ENCODE measurements around the gene ERCC1.

The ERCC1 gene

GRCh38 chr19:45455707-45456499 is 32.2 kb upstream of the ERCC1 start:
- H3K9ac ChIP-seq (ENCODE audit: low read length in 2 of 2) = peak overlapping the region; percentile 29 to 56
- no peaks in the 10 kb centered on the region for H3K36me3 ChIP-seq (ENCODE audit: control insufficient read depth in 2 of 2, insufficient read depth in 2 of 2, low read length in 2 of 2)
- no peaks in the 10 kb centered on the region for H3K9me3 ChIP-seq (ENCODE audit: control insufficient read depth in 2 of 2, low read length in 2 of 2)
- H3K27ac ChIP-seq (ENCODE audit: low read length) = peak overlapping the region; percentile 62
- H3K4me1 ChIP-seq (ENCODE audit: control insufficient read depth, insufficient read depth, low read length) = peaks cover 20% of the 10 kb centered on the region
- peak overlapping the region in 1 of 2 donors; percentile 40 for H3K4me3 ChIP-seq (ENCODE audit: low read length in 2 of 2)
- peaks cover 0 to 3% of the 10 kb centered on the region in 2 donors for H3K27me3 ChIP-seq (ENCODE audit: control insufficient read depth in 1 of 2, insufficient read depth in 2 of 2, low read length in 2 of 2)

- Histone ChIP-seq H3K27ac (ENCODE audit: low read length) (peak overlapping the region; percentile 92), H3K4me1 (ENCODE audit: control insufficient read depth, insufficient read depth, low read length) (peaks cover 30% of the 10 kb centered on the region), H3K36me3 (ENCODE audit: control insufficient read depth in 2 of 2, insufficient read depth in 2 of 2, low read length in 2 of 2) (no peaks in the 10 kb centered on the region), H3K4me3 (ENCODE audit: low read length in 2 of 2) (peak overlapping the region in 1 of 2 donors; percentile 81), H3K9ac (ENCODE audit: low read length in 2 of 2) (no peak overlapping the region), H3K27me3 (ENCODE audit: control insufficient read depth in 1 of 2, insufficient read depth in 2 of 2, low read length in 2 of 2) (no peaks in the 10 kb centered on the region), H3K9me3 (ENCODE audit: control insufficient read depth in 2 of 2, low read length in 2 of 2) (no peaks in the 10 kb centered on the region)
These were observed 28.2 kb upstream of the ERCC1 start for GRCh38 chr19:45451850-45452387.

GRCh38 chr19:45451131-45451849 is 27.6 kb upstream of the ERCC1 start:
- H3K4me1 ChIP-seq (ENCODE audit: control insufficient read depth, insufficient read depth, low read length) = peaks cover 29% of the 10 kb centered on the region
- no peaks in the 10 kb centered on the region for H3K9me3 ChIP-seq (ENCODE audit: control insufficient read depth in 2 of 2, low read length in 2 of 2)
- H3K9ac ChIP-seq (ENCODE audit: low read length in 2 of 2) = peak overlapping the region; percentile 91 to 93
- peak overlapping the region; percentile 92 for H3K27ac ChIP-seq (ENCODE audit: low read length)
- H3K4me3 ChIP-seq (ENCODE audit: low read length in 2 of 2) = peak overlapping the region; percentile 81 to 82
- H3K27me3 ChIP-seq (ENCODE audit: control insufficient read depth in 1 of 2, insufficient read depth in 2 of 2, low read length in 2 of 2) = no peaks in the 10 kb centered on the region
- H3K36me3 ChIP-seq (ENCODE audit: control insufficient read depth in 2 of 2, insufficient read depth in 2 of 2, low read length in 2 of 2) = no peaks in the 10 kb centered on the region

GRCh38 chr19:45450012-45450333 is 26.3 kb upstream of the ERCC1 start:
- peak overlapping the region; percentile 62 to 78 for H3K9ac ChIP-seq (ENCODE audit: low read length in 2 of 2)
- H3K4me1 ChIP-seq (ENCODE audit: control insufficient read depth, insufficient read depth, low read length) = peaks cover 19% of the 10 kb centered on the region
- peak overlapping the region; percentile 75 to 82 for H3K4me3 ChIP-seq (ENCODE audit: low read length in 2 of 2)
- peak overlapping the region; percentile 73 for H3K27ac ChIP-seq (ENCODE audit: low read length)
- H3K9me3 ChIP-seq (ENCODE audit: control insufficient read depth in 2 of 2, low read length in 2 of 2) = no peaks in the 10 kb centered on the region
- no peaks in the 10 kb centered on the region for H3K36me3 ChIP-seq (ENCODE audit: control insufficient read depth in 2 of 2, insufficient read depth in 2 of 2, low read length in 2 of 2)
- H3K27me3 ChIP-seq (ENCODE audit: control insufficient read depth in 1 of 2, insufficient read depth in 2 of 2, low read length in 2 of 2) = no peaks in the 10 kb centered on the region

- Histone ChIP-seq H3K4me1 (ENCODE audit: control insufficient read depth, insufficient read depth, low read length) (peaks cover 27% of the 10 kb centered on the region), H3K9ac (ENCODE audit: low read length in 2 of 2) (no peak overlapping the region), H3K27me3 (ENCODE audit: control insufficient read depth in 1 of 2, insufficient read depth in 2 of 2, low read length in 2 of 2) (no peaks in the 10 kb centered on the region), H3K9me3 (ENCODE audit: control insufficient read depth in 2 of 2, low read length in 2 of 2) (no peaks in the 10 kb centered on the region), H3K27ac (ENCODE audit: low read length) (no peak overlapping the region), H3K36me3 (ENCODE audit: control insufficient read depth in 2 of 2, insufficient read depth in 2 of 2, low read length in 2 of 2) (no peaks in the 10 kb centered on the region), H3K4me3 (ENCODE audit: low read length in 2 of 2) (peak overlapping the region in 1 of 2 donors; percentile 15)
These were observed 25.2 kb upstream of the ERCC1 start for GRCh38 chr19:45448887-45449299.

GRCh38 chr19:45448425-45448756 is 24.7 kb upstream of the ERCC1 start:
- Histone ChIP-seq H3K27ac (ENCODE audit: low read length) (no peak overlapping the region), H3K27me3 (ENCODE audit: control insufficient read depth in 1 of 2, insufficient read depth in 2 of 2, low read length in 2 of 2) (no peaks in the 10 kb centered on the region), H3K4me1 (ENCODE audit: control insufficient read depth, insufficient read depth, low read length) (peaks cover 32% of the 10 kb centered on the region), H3K9ac (ENCODE audit: low read length in 2 of 2) (no peak overlapping the region), H3K36me3 (ENCODE audit: control insufficient read depth in 2 of 2, insufficient read depth in 2 of 2, low read length in 2 of 2) (no peaks in the 10 kb centered on the region), H3K4me3 (ENCODE audit: low read length in 2 of 2) (no peak overlapping the region), H3K9me3 (ENCODE audit: control insufficient read depth in 2 of 2, low read length in 2 of 2) (no peaks in the 10 kb centered on the region)

- no peak overlapping the region for H3K4me3 ChIP-seq (ENCODE audit: low read length in 2 of 2)
- H3K9me3 ChIP-seq (ENCODE audit: control insufficient read depth in 2 of 2, low read length in 2 of 2) = no peaks in the 10 kb centered on the region
- H3K36me3 ChIP-seq (ENCODE audit: control insufficient read depth in 2 of 2, insufficient read depth in 2 of 2, low read length in 2 of 2) = no peaks in the 10 kb centered on the region
- no peak overlapping the region for H3K9ac ChIP-seq (ENCODE audit: low read length in 2 of 2)
- peaks cover 40% of the 10 kb centered on the region for H3K4me1 ChIP-seq (ENCODE audit: control insufficient read depth, insufficient read depth, low read length)
- no peak overlapping the region for H3K27ac ChIP-seq (ENCODE audit: low read length)
- H3K27me3 ChIP-seq (ENCODE audit: control insufficient read depth in 1 of 2, insufficient read depth in 2 of 2, low read length in 2 of 2) = no peaks in the 10 kb centered on the region
These were observed 23.2 kb upstream of the ERCC1 start for GRCh38 chr19:45446944-45447343.

- H3K4me3 ChIP-seq (ENCODE audit: low read length in 2 of 2) = no peak overlapping the region
- H3K36me3 ChIP-seq (ENCODE audit: control insufficient read depth in 2 of 2, insufficient read depth in 2 of 2, low read length in 2 of 2) = no peaks in the 10 kb centered on the region
- peaks cover 37% of the 10 kb centered on the region for H3K4me1 ChIP-seq (ENCODE audit: control insufficient read depth, insufficient read depth, low read length)
- H3K27me3 ChIP-seq (ENCODE audit: control insufficient read depth in 1 of 2, insufficient read depth in 2 of 2, low read length in 2 of 2) = no peaks in the 10 kb centered on the region
- no peak overlapping the region for H3K27ac ChIP-seq (ENCODE audit: low read length)
- no peaks in the 10 kb centered on the region for H3K9me3 ChIP-seq (ENCODE audit: control insufficient read depth in 2 of 2, low read length in 2 of 2)
- H3K9ac ChIP-seq (ENCODE audit: low read length in 2 of 2) = no peak overlapping the region
These were observed 22.6 kb upstream of the ERCC1 start for GRCh38 chr19:45446295-45446694.

GRCh38 chr19:45445139-45445538 is 21.4 kb upstream of the ERCC1 start:
- H3K4me1 ChIP-seq (ENCODE audit: control insufficient read depth, insufficient read depth, low read length) = peaks cover 38% of the 10 kb centered on the region

GRCh38 chr19:45444318-45445041 is 20.8 kb upstream of the ERCC1 start:
- peak overlapping the region; percentile 91 for H3K27ac ChIP-seq (ENCODE audit: low read length)
- H3K9ac ChIP-seq (ENCODE audit: low read length in 2 of 2) = peak overlapping the region; percentile 52 to 58
- H3K4me1 ChIP-seq (ENCODE audit: control insufficient read depth, insufficient read depth, low read length) = peaks cover 36% of the 10 kb centered on the region
- H3K27me3 ChIP-seq (ENCODE audit: control insufficient read depth in 1 of 2, insufficient read depth in 2 of 2, low read length in 2 of 2) = no peaks in the 10 kb centered on the region
- peak overlapping the region; percentile 69 to 70 for H3K4me3 ChIP-seq (ENCODE audit: low read length in 2 of 2)
- H3K36me3 ChIP-seq (ENCODE audit: control insufficient read depth in 2 of 2, insufficient read depth in 2 of 2, low read length in 2 of 2) = no peaks in the 10 kb centered on the region
- H3K9me3 ChIP-seq (ENCODE audit: control insufficient read depth in 2 of 2, low read length in 2 of 2) = no peaks in the 10 kb centered on the region

More at GRCh38 chr19:45445139-45445538, 21.4 kb upstream of the ERCC1 start:
- H3K27me3 ChIP-seq (ENCODE audit: control insufficient read depth in 1 of 2, insufficient read depth in 2 of 2, low read length in 2 of 2) = no peaks in the 10 kb centered on the region
- no peaks in the 10 kb centered on the region for H3K36me3 ChIP-seq (ENCODE audit: control insufficient read depth in 2 of 2, insufficient read depth in 2 of 2, low read length in 2 of 2)
- H3K9ac ChIP-seq (ENCODE audit: low read length in 2 of 2) = no peak overlapping the region
- H3K4me3 ChIP-seq (ENCODE audit: low read length in 2 of 2) = no peak overlapping the region
- peak overlapping the region; percentile 91 for H3K27ac ChIP-seq (ENCODE audit: low read length)
- no peaks in the 10 kb centered on the region for H3K9me3 ChIP-seq (ENCODE audit: control insufficient read depth in 2 of 2, low read length in 2 of 2)
